ENCODE measurements around the gene GCN1. TPM values are rescaled to one million over a fixed set of nuclear protein-coding genes. Genes with fewer than 3 reads are reported as not detected.

Gene GCN1
- total and polyA plus RNA-seq, 2 of the 8 experiments (the other 6 are each of a cell fraction or from before 2014, with no cell fraction given), result 61.4 to 133 TPM

DNA sequence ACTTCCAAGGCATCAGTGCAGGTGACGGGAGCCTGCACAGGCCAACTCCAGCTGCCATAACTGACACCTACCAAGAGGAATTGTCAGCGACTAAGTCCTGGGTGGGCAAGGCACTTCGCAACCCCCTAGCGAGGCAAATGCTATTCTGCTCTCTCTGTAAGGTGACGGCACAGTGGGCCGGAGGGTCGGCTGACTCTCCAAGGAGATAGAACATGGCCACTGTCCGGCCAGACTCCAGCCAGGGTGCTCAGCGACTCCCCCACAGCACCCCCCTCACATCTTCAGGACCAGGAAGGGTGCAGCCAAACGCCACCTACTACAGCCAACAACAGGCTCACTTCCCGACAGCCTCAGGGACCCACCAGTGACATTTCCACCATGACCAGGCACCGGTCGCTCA lies 91.1 kb downstream of the GCN1 start (continued):
- TF ChIP-seq CEBPB (IDR thresholded peaks at IDR 0.05; ENCODE audit: low read depth, low read length), result no peak

Measured in H1 (cell line).